ENCODE data around the gene SLC4A4.

Gene SLC4A4

DNA sequence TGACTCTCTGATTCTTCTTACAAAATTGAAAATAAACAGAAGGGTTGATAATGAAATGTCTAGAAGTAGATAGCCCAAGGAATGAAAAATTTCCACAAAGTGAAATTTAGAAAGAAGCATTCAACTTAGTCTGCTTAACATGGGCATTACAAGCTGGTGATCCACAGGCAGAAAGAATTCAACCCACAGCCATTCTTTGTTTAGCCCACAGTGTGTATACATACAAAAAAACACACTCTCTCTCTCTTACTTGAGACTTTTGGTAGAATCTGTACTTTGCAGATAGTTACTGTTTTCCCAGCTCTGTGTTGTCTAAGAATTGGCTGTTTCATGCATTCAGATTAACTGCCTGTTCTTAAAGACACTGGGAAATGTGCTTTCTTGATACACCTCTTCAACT lies 159.8 kb downstream of the SLC4A4 start:
- TF ChIP-seq, protein P1, sequence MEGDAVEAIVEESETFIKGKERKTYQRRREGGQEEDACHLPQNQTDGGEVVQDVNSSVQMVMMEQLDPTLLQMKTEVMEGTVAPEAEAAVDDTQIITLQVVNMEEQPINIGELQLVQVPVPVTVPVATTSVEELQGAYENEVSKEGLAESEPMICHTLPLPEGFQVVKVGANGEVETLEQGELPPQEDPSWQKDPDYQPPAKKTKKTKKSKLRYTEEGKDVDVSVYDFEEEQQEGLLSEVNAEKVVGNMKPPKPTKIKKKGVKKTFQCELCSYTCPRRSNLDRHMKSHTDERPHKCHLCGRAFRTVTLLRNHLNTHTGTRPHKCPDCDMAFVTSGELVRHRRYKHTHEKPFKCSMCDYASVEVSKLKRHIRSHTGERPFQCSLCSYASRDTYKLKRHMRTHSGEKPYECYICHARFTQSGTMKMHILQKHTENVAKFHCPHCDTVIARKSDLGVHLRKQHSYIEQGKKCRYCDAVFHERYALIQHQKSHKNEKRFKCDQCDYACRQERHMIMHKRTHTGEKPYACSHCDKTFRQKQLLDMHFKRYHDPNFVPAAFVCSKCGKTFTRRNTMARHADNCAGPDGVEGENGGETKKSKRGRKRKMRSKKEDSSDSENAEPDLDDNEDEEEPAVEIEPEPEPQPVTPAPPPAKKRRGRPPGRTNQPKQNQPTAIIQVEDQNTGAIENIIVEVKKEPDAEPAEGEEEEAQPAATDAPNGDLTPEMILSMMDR (IDR thresholded peaks at IDR 0.05; ENCODE audit: low read depth, low read length), result no peak
- no peak for DNase-seq (ENCODE audit: extremely low read depth, low read depth)

DNA sequence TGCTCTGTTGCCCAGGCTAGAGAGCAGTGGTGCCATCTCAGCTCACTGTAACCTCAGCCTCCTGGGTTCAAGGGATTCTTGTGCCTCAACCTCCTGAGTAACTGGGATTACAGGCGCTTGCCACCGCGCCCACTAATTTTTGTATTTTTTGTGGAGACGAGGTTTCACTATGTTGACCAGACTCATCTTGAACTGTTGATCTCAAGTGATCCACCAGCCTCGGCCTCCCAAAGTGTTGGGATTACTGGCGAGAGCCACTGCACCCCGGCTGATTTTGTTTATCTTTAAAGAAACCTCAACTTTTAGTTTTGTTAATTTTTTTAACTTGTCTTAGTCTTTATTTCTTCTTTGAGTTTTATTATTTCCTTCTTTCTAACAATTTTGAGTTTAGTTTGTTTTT lies 163.2 kb downstream of the SLC4A4 start:
- TF ChIP-seq, protein P1 (IDR thresholded peaks at IDR 0.05; ENCODE audit: low read depth, low read length), result no peak
- no peak for DNase-seq (ENCODE audit: extremely low read depth, low read depth)

DNA sequence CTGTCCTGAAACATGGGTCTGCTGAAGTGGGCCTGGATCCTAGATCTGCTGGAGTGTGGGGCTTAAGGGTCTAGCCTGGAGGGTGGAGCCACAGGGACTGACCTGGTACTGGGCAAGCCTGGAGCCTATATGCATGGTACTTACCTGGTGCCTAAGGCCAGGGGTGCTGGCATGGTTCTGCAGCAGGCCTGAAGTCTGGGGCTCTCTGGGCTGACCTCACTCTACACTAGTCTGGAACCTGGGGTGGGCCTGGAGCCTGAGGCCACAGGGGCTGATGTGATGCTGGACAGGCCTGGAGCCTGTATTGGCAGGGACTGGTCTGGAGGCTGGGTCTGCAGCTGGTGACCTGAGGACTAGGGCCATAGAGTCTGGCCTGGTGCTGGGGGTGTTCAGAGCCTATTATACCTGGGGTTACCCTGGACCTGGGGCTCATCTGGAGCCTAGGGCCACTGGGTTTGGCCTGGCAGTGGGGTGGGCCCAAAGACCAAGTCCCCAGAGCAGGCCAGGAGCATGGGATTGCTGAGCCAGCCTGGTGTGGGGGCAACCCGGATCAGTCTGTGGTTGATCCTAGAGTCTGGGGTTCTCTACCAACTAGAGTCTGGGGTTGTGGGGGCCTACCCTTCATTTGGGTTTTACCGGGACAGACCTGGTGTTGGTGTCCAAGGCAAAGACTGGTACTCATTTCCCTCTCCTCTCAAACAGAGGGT lies 179.6 kb downstream of the SLC4A4 start:
- TF ChIP-seq, protein P1 (IDR thresholded peaks at IDR 0.05; ENCODE audit: low read depth, low read length), result no peak
- DNase-seq (ENCODE audit: extremely low read depth, low read depth), result no peak

DNA sequence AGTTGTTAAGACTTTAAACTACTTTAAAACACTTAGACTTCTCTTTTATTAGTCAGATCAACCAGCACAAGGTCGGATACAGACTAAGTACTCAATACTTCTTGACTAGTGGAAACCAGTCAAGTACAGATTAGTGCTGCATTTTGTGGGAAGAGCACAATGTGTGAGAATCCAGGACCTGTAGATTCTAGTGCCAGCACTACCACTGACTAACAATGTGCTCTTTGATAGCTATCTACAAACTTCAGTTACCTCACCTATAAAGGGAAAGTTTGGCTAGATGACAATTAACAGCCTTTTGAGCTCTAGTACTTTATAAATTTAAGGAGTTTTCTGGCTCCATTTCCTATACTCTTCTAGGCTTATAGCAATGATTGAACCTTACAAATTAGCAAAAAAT lies 181.5 kb downstream of the SLC4A4 start:
- TF ChIP-seq, protein P1 (IDR thresholded peaks at IDR 0.05; ENCODE audit: low read depth, low read length), result no peak
- no peak for DNase-seq (ENCODE audit: extremely low read depth, low read depth)

DNA sequence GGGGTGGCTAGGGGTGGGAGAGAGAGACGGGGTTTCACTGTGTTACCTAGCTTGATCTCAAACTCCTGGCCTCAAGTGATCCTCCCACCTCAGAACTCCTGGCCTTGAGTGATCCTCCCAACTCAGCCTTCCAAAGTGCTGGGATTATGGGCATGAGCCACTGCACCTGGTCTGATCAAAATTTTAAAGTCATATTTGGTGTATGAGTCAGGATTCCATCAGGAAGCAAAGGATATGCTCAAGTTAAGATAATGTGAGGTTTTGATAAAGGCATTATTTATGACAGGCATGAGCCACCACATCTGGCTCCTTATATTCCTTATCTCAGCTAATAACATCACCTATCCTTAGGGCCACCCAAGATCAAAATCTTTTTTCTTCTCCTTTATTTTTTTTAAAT lies 182.0 kb downstream of the SLC4A4 start:
- DNase-seq (ENCODE audit: extremely low read depth, low read depth), result no peak
- TF ChIP-seq, protein P1 (IDR thresholded peaks at IDR 0.05; ENCODE audit: low read depth, low read length), result no peak

DNA sequence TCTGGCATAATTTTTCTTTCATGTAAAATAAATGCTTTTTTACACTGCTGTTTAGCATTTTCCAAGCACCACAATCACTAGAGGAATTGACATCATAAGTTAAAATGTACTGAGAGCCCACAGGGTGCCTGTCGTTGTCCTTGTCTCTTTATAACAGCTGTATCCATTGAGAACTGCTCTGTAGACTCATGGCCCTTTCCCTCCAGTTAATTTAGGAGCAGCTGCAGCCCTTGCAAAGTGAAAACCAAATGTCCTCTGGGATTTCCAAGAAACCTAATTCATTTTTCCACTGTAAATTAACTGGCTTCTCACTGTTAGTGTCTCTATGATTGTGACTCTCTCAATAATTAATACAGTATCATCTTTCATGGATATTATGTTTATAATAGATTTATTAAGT lies 185.9 kb downstream of the SLC4A4 start:
- no peak for DNase-seq (ENCODE audit: extremely low read depth, low read depth)
- TF ChIP-seq, protein P1 (IDR thresholded peaks at IDR 0.05; ENCODE audit: low read depth, low read length), result no peak

DNA sequence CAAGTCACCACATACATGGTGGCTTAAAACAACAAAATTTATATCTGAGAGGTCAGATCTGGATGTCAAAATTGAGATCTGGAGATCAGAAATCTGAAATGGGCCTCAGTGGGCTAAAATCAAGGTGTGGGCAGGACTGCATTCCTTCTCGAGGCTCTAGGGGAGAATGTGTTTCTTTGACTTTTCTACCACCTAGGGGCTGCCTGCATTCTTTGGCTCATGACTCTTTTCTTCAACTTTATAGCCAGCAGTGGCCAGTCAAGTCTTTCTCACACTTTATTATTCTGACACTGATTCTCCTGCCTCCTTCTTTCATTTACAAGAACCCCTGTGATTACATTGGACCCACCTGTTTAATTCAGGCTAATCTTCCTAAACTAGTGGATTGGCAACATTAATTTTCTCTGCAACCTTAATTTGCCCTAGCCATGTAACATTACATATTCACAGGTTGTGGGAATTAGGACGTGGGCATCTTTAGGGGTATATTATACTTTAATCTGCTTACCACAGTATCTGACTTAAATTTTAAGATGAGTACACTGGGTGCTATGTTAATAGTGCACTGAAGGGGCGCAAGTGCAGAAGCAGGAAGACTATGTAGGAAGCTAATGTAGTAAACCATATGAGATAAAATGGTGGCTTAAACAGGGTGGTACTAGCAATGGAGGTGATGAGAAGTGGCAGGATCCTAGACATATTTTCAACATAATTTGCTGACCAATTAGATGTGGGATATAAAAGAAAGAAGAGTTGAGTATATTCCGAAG lies 188.0 kb downstream of the SLC4A4 start:
- DNase-seq (ENCODE audit: extremely low read depth, low read depth), result no peak
- TF ChIP-seq, protein P1 (IDR thresholded peaks at IDR 0.05; ENCODE audit: low read depth, low read length), result no peak
